ENCODE results near the gene TTLL12. TPM values are rescaled to one million over a fixed set of nuclear protein-coding genes. Genes with fewer than 3 reads are reported as not detected.
A peak's percentile ranks its signal among the peaks of the same experiment; 100 is the strongest.

TTLL12 gene
- total RNA-seq, 2 experiments from 2014 or later: 30.4 to 30.6 TPM

- Mint-ChIP-seq H3K4me3 (no peak overlapping the region), H3K4me1 (peaks cover under 1% of the 10 kb centered on the region), H3K27me3 (no peaks in the 10 kb centered on the region), H3K36me3 (no peaks in the 10 kb centered on the region), H3K27ac (no peak overlapping the region), H3K9me3 (no peaks in the 10 kb centered on the region)
- DNase-seq: no peak
- ATAC-seq (ENCODE audit: low read depth): no peak
- POLR2A ChIA-PET: interaction anchor here (0.6 kb wide), 1 partner anchor 9 kb away, joined by 3 read pairs; no protein-coding TSS in a partner anchor
These were observed 28.0 kb downstream of the TTLL12 start for GRCh38 chr22:43158778-43159483.

- Mint-ChIP-seq H3K9me3 (no peaks in the 10 kb centered on the region), H3K4me3 (no peak overlapping the region), H3K36me3 (no peaks in the 10 kb centered on the region), H3K4me1 (peaks cover under 1% of the 10 kb centered on the region), H3K27ac (no peak overlapping the region), H3K27me3 (no peaks in the 10 kb centered on the region)
- DNase-seq: no peak
- POLR2A ChIA-PET: interaction anchor here (0.6 kb wide), 1 partner anchor 8 kb away, joined by 3 read pairs; no protein-coding TSS in a partner anchor
- no peak for ATAC-seq (ENCODE audit: low read depth)
These were observed 28.9 kb downstream of the TTLL12 start for GRCh38 chr22:43157874-43158546.

DNA sequence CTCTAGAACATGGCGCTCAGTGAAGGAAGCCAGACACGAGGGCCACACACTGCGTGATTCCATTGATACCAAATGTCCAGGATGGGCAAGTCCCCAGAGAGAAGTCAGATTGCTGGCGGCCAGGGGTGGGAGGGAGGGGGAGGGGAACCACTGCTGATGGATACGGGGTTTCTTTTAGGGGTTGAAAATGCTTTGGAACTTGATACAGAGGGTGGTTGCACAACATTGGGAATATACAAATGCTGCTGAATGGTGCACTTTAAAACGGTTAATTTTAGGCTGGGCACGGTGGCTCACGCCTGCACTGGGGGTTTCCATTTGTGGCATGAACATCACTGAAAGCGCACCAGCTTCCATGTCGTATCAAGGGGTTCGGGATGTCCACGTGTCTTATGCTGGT, 30.5 kb downstream of the TTLL12 start:
- H3K36me3 Mint-ChIP-seq: no peaks in the 10 kb centered on the region
- no peak for ATAC-seq (ENCODE audit: low read depth)
- peaks cover 2% of the 10 kb centered on the region for H3K4me1 Mint-ChIP-seq
- no peak overlapping the region for H3K4me3 Mint-ChIP-seq
- no peak overlapping the region for H3K27ac Mint-ChIP-seq
- no peaks in the 10 kb centered on the region for H3K9me3 Mint-ChIP-seq
- no peaks in the 10 kb centered on the region for H3K27me3 Mint-ChIP-seq
- no peak for DNase-seq
- POLR2A ChIA-PET: no interaction called here

DNA sequence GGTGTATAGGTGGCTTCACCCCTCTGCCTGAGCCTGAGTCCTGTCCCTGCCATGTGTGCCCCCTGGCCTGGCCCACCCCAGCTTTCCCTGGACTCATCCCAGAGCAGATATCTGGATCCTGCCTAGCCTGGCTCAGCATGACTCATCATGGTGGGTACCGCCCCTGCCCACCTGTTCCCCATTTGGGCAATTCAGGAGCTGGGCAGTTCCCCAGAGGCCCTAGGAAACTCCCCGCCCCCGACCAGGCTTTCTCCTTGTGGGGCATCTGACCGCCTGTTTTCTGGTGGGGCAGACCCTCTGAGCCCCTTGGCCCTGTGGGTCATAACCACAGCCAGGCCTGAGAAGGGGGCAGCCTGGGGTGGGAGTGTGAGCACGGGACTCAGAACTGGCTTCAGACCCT, 31.1 kb downstream of the TTLL12 start:
- H3K27ac Mint-ChIP-seq: no peak overlapping the region
- H3K4me3 Mint-ChIP-seq: no peak overlapping the region
- H3K36me3 Mint-ChIP-seq: no peaks in the 10 kb centered on the region
- peaks cover 6% of the 10 kb centered on the region for H3K4me1 Mint-ChIP-seq
- DNase-seq (no peak), ATAC-seq (ENCODE audit: low read depth) (no peak)
- H3K27me3 Mint-ChIP-seq: no peaks in the 10 kb centered on the region
- no peaks in the 10 kb centered on the region for H3K9me3 Mint-ChIP-seq
- POLR2A ChIA-PET: interaction anchor here (0.6 kb wide), 1 partner anchor 35 kb away, joined by 3 read pairs; no protein-coding TSS in a partner anchor

GRCh38 chr22:43154887-43155536, 31.9 kb downstream of the TTLL12 start:
- Mint-ChIP-seq H3K9me3 (no peaks in the 10 kb centered on the region), H3K27ac (no peak overlapping the region), H3K27me3 (no peaks in the 10 kb centered on the region), H3K36me3 (no peaks in the 10 kb centered on the region), H3K4me1 (peaks cover 6% of the 10 kb centered on the region), H3K4me3 (no peak overlapping the region)
- DNase-seq (no peak), ATAC-seq (ENCODE audit: low read depth) (no peak)
- POLR2A ChIA-PET: interaction anchor here (0.6 kb wide), 1 partner anchor 35 kb away, joined by 3 read pairs; no protein-coding TSS in a partner anchor

DNA sequence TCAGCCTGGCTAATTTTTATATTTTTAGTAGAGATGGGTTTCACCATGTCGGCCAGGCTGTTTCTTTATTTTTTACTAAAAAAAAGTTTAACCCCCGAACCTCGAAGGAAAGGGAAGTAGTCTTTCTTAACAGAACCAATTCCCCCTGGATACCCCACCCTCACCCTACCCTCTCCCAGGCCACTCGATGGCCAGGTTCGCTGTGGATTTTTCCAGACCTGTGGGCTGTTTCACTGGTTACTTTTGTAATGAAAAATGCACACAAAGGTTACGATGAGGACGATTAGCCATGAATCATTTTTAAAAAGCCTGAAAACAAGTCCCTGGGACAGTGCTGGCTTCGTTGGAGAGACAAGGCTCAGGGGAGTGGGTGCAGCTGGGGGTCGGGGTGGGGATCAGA, 33.0 kb downstream of the TTLL12 start:
- H3K27me3 Mint-ChIP-seq: no peaks in the 10 kb centered on the region
- ATAC-seq (ENCODE audit: low read depth) (no peak), DNase-seq (no peak)
- no peak overlapping the region for H3K4me3 Mint-ChIP-seq
- peaks cover 7% of the 10 kb centered on the region for H3K4me1 Mint-ChIP-seq
- no peak overlapping the region for H3K27ac Mint-ChIP-seq
- POLR2A ChIA-PET: no interaction called here
- H3K36me3 Mint-ChIP-seq: no peaks in the 10 kb centered on the region
- H3K9me3 Mint-ChIP-seq: no peaks in the 10 kb centered on the region

DNA sequence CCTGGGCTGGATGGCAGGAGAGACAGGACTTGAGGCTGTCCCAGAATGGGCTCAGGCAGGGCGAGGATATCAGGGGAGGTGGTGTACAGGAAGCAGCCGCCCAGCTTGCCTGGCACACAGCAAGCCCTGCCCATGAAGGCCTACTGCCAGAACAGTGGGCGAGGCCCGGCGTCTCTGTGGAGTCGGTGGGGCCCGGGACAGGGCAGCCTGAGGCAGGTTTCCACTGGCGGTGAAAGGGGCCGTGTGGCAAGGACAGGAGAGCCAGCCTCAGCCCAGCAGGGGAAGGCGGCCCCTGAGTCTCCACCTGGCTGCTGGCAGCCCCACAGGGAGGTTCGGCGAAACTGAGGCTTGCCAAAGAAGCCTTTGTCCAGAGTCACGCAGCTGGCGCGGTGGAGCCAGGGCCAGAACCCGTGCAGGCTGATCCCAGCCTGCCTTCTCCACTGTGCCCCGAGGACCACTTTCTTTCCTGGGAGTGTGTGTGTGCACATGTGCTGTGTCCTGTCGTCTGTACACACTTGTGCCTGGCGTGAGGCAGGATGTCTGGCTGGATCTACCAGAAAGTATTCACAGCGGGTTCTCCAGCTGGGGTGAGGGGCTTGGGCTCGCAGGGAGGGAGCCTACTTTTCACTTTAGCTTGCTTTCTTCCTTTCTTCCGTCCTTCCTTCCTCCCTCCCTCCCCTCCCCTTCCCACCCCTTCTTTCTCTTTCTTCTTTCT, 34.4 kb downstream of the TTLL12 start:
- POLR2A ChIA-PET: interaction anchor here (1.0 to 1.7 kb wide), 2 partner anchors 9 to 35 kb away, joined by 4 to 5 read pairs; partner anchors contain the start of gene MCAT

GRCh38 chr22:43152003-43152356, 35.0 kb downstream of the TTLL12 start:
- H3K27me3 Mint-ChIP-seq: no peaks in the 10 kb centered on the region
- no peaks in the 10 kb centered on the region for H3K9me3 Mint-ChIP-seq
- ATAC-seq (ENCODE audit: low read depth) (peak; percentile 27), DNase-seq (no peak)
- peak overlapping the region; percentile 86 for H3K4me3 Mint-ChIP-seq
- H3K27ac Mint-ChIP-seq: peak overlapping the region; percentile 83
- peaks cover 20% of the 10 kb centered on the region for H3K4me1 Mint-ChIP-seq
- no peaks in the 10 kb centered on the region for H3K36me3 Mint-ChIP-seq
- POLR2A ChIA-PET: interaction anchor here (1.0 to 1.7 kb wide), 2 partner anchors 8 to 36 kb away, joined by 4 to 5 read pairs; partner anchors contain the start of gene MCAT

More for the DNA sequence above, 34.4 kb downstream of the TTLL12 start:
- Mint-ChIP-seq H3K4me1 (peaks cover 16% of the 10 kb centered on the region), H3K4me3 (peak overlapping the region; percentile 86), H3K27ac (peak overlapping the region; percentile 83), H3K36me3 (no peaks in the 10 kb centered on the region), H3K9me3 (no peaks in the 10 kb centered on the region), H3K27me3 (no peaks in the 10 kb centered on the region)
- ATAC-seq (ENCODE audit: low read depth) (peak; percentile 82), DNase-seq (peak; percentile 70)

DNA sequence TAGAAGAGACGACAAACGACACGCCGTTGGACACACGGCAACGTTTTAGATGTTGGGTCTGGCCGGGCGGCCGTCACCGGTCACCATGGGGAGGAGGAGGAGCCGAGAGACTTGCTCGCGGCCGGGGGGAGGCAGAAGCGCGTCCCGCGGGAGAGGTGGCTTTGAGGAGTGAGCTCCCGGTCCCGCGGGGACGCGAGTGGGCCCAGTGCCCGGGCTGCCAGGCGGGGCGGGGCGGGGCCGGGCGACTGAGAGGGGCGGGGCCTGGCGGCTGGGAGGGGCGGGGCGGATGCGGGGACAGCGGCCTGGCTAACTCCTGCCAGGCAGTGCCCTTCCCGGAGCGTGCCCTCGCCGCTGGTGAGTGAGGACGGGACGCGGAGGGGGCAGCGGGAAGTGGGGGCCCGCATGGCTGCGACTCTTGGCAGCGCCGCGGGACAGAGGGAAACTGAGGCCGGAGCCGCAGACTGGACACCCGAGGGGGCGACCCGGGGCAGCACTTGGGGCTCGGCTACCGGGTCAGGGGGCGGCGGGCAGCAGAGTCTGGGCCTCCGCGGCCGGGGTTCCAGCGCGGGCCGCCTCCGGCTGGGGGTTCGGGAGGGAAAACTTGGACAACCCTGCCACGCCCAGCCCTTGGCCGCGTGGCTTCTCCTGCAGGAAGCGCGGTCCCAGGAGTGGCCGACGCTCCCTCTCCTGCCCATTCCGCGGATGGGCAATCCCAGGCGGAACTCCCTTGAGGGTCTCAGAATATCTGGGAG, 35.5 kb downstream of the TTLL12 start, which contains the start of gene TSPO:
TSPO (plus strand) TSS at position 309 of the 752 bp plus-strand sequence. CDS start 7,680 bp downstream, outside the sequence.
- ATAC-seq (ENCODE audit: low read depth) (peak; percentile 57), DNase-seq (peak; percentile 79)
- H3K9me3 Mint-ChIP-seq: no peaks in the 10 kb centered on the region
- H3K36me3 Mint-ChIP-seq: no peaks in the 10 kb centered on the region
- H3K4me1 Mint-ChIP-seq: peaks cover 20% of the 10 kb centered on the region
- POLR2A ChIA-PET: interaction anchor here (1.0 to 1.7 kb wide), 2 partner anchors 8 to 36 kb away, joined by 4 to 5 read pairs; partner anchors contain the start of gene MCAT
- H3K27ac Mint-ChIP-seq: peak within 1 kb of the TSS; percentile 88
- H3K4me3 Mint-ChIP-seq: peak within 1 kb of the TSS; percentile 86
- H3K27me3 Mint-ChIP-seq: no peaks in the 10 kb centered on the region

GRCh38 chr22:43150731-43151206, 36.2 kb downstream of the TTLL12 start:
- ATAC-seq (ENCODE audit: low read depth) (no peak), DNase-seq (peak; percentile 42)
- Mint-ChIP-seq H3K27ac (peak overlapping the region; percentile 88), H3K9me3 (no peaks in the 10 kb centered on the region), H3K36me3 (no peaks in the 10 kb centered on the region), H3K27me3 (no peaks in the 10 kb centered on the region), H3K4me1 (peaks cover 20% of the 10 kb centered on the region), H3K4me3 (peak overlapping the region; percentile 83)
- POLR2A ChIA-PET: no interaction called here

DNA sequence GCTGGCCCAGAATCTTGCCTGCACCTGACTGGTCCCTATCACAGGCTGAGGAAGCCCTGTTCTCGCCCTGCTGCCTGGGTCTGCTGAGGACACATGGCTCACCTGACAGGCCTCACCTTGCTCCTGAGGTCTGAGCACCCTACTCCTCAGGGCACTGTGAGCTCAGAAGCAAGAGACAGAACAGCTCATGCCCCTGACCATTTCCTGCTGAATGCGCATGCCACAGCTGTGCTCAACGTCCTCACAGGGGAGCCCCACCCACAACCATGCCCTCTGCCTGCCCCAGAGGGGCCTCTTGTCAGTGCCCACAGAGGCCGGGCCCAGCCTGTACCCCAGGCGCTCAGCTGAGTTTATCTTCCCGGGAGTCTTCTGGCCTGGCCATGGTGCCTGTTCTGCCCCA, 38.4 kb downstream of the TTLL12 start:
- no peaks in the 10 kb centered on the region for H3K27me3 Mint-ChIP-seq
- DNase-seq (no peak), ATAC-seq (ENCODE audit: low read depth) (no peak)
- H3K4me3 Mint-ChIP-seq: no peak overlapping the region
- POLR2A ChIA-PET: no interaction called here
- H3K36me3 Mint-ChIP-seq: no peaks in the 10 kb centered on the region
- H3K9me3 Mint-ChIP-seq: no peaks in the 10 kb centered on the region
- peaks cover 23% of the 10 kb centered on the region for H3K4me1 Mint-ChIP-seq
- H3K27ac Mint-ChIP-seq: no peak overlapping the region

GRCh38 chr22:43147821-43148220, 39.1 kb downstream of the TTLL12 start:
- Mint-ChIP-seq H3K9me3 (no peaks in the 10 kb centered on the region), H3K4me1 (peaks cover 20% of the 10 kb centered on the region), H3K36me3 (no peaks in the 10 kb centered on the region), H3K27me3 (no peaks in the 10 kb centered on the region), H3K4me3 (peak overlapping the region; percentile 49), H3K27ac (peak overlapping the region; percentile 58)
- no peak for ATAC-seq (ENCODE audit: low read depth)
- POLR2A ChIA-PET: interaction anchor here (0.7 kb wide), 4 partner anchors 39 to 1298 kb away, joined by 3 to 5 read pairs (median 4); no protein-coding TSS in a partner anchor
- no peak for DNase-seq
